ENCODE measurements around the gene AP3S1.

AP3S1 gene

GRCh38 chr5:115961381-115962238 is 119.9 kb downstream of the AP3S1 start:
- H3K4me3 Mint-ChIP-seq, result no peak overlapping the region
- H3K9me3 Mint-ChIP-seq, result no peaks in the 10 kb centered on the region
- H3K27me3 Mint-ChIP-seq, result peaks cover 74% of the 10 kb centered on the region
- H3K27ac Mint-ChIP-seq, result no peak overlapping the region
- peaks cover 9% of the 10 kb centered on the region for H3K4me1 Mint-ChIP-seq (ENCODE audit: low read depth)
- no peaks in the 10 kb centered on the region for H3K36me3 Mint-ChIP-seq (ENCODE audit: low read depth)

DNA sequence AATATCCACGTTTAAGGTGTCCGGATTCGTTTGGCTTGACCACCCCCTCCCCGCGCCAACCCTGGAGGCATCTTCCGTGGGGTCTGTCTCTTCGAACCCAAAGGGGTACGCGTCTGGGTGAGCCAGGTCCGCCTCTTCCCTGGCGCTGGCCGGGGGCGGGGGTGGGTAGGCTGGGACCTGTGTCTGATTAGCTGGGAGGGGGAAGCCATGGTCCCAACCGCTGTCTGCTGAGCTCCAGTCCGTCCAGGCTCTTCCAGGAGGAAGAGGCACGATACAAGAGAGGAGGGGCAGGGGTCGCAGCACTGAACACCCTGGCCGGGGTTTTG is 120.5 kb downstream of the AP3S1 start, which contains the start of gene LVRN:
TSS of gene LVRN (plus strand) at position 237 of the 326 bp plus-strand sequence. CDS start 143 bp downstream, outside the sequence.
- H3K27me3 Mint-ChIP-seq, result peaks cover 80% of the 10 kb centered on the region
- H3K9me3 Mint-ChIP-seq, result no peaks in the 10 kb centered on the region
- H3K4me3 Mint-ChIP-seq, result no peak within 1 kb of the TSS
- H3K36me3 Mint-ChIP-seq (ENCODE audit: low read depth), result no peaks in the 10 kb centered on the region
- peaks cover 9% of the 10 kb centered on the region for H3K4me1 Mint-ChIP-seq (ENCODE audit: low read depth)
- H3K27ac Mint-ChIP-seq, result no peak within 1 kb of the TSS

- H3K4me3 Mint-ChIP-seq, result no peak overlapping the region
- no peak overlapping the region for H3K27ac Mint-ChIP-seq
- peaks cover 9% of the 10 kb centered on the region for H3K4me1 Mint-ChIP-seq (ENCODE audit: low read depth)
- H3K9me3 Mint-ChIP-seq, result no peaks in the 10 kb centered on the region
- no peaks in the 10 kb centered on the region for H3K36me3 Mint-ChIP-seq (ENCODE audit: low read depth)
- H3K27me3 Mint-ChIP-seq, result peaks cover 82% of the 10 kb centered on the region
Observed at GRCh38 chr5:115962565-115963402, 121.0 kb downstream of the AP3S1 start.

DNA sequence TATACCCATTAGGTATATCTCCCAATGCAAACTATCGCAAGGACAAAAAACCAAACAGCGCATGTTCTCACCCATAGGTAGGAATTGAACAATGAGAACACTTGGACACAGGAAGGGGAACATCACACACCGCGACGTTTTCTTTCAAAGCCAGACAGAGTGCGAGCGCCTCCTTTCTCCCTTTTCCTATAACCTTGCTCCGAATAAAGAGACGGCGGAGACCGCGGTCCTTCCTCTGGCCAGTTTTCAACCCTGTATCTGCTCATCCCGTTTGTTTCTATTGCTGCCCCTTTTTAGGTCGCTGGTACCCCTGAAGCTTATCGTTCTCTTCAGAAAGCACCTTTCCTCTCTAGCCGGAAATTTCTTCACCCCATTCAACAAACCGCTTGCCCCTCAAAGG is 121.8 kb downstream of the AP3S1 start:
- H3K27me3 Mint-ChIP-seq, result peaks cover 79% of the 10 kb centered on the region
- peaks cover 9% of the 10 kb centered on the region for H3K4me1 Mint-ChIP-seq (ENCODE audit: low read depth)
- H3K36me3 Mint-ChIP-seq (ENCODE audit: low read depth), result no peaks in the 10 kb centered on the region
- no peak overlapping the region for H3K27ac Mint-ChIP-seq
- H3K4me3 Mint-ChIP-seq, result no peak overlapping the region
- H3K9me3 Mint-ChIP-seq, result no peaks in the 10 kb centered on the region

Measured in stimulated activated naive CD8-positive, alpha-beta T cell treated with anti-CD3 and anti-CD28 coated beads, Interleukin-15, Interleukin-2, amounts not matched to agents 100 ng/mL and 50 ng/mL, for 24 hours (primary cell).